22Rv1 (cell line): Measurements from ENCODE around the gene ANKRD30B.
"Not testable (repeated sequence)": the region's sequence is repeated elsewhere in the genome, so short reads cannot be mapped to it uniquely, and the experiment has no call there.

Source experiments
- H3K27ac ChIP-seq: fragments of 450-650 bp; 2 replicates; pipeline ENCODE4 v1.5.1; 2017
- ZFX ChIP-seq: fragments of 450-650 bp; IDR thresholded peaks from 2 replicates; pipeline ENCODE4 v1.6.1; 2017; ENCODE audit warnings: antibody characterized with exemption, borderline replicate concordance
- TF ChIP-seq, protein P1 (sequence below): fragments of 450-650 bp; IDR thresholded peaks from 2 replicates; pipeline ENCODE4 v1.5.1; 2017; ENCODE audit warnings: mild to moderate bottlenecking

Gene ANKRD30B

GRCh38 chr18:14768241-14768640 is 20.3 kb downstream of the ANKRD30B start:
- no peak for TF ChIP-seq ZFX
- no peak overlapping the region for H3K27ac ChIP-seq

GRCh38 chr18:14769381-14769780 is 21.4 kb downstream of the ANKRD30B start:
- no peak overlapping the region for H3K27ac ChIP-seq

GRCh38 chr18:14776801-14777200 is 28.8 kb downstream of the ANKRD30B start:
- no peak overlapping the region for H3K27ac ChIP-seq
- no peak for TF ChIP-seq ZFX
- TF ChIP-seq, protein P1, sequence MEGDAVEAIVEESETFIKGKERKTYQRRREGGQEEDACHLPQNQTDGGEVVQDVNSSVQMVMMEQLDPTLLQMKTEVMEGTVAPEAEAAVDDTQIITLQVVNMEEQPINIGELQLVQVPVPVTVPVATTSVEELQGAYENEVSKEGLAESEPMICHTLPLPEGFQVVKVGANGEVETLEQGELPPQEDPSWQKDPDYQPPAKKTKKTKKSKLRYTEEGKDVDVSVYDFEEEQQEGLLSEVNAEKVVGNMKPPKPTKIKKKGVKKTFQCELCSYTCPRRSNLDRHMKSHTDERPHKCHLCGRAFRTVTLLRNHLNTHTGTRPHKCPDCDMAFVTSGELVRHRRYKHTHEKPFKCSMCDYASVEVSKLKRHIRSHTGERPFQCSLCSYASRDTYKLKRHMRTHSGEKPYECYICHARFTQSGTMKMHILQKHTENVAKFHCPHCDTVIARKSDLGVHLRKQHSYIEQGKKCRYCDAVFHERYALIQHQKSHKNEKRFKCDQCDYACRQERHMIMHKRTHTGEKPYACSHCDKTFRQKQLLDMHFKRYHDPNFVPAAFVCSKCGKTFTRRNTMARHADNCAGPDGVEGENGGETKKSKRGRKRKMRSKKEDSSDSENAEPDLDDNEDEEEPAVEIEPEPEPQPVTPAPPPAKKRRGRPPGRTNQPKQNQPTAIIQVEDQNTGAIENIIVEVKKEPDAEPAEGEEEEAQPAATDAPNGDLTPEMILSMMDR, result no peak

More at GRCh38 chr18:14769381-14769780, 21.4 kb downstream of the ANKRD30B start:
- TF ChIP-seq ZFX, result no peak
- TF ChIP-seq, protein P1, result no peak

DNA sequence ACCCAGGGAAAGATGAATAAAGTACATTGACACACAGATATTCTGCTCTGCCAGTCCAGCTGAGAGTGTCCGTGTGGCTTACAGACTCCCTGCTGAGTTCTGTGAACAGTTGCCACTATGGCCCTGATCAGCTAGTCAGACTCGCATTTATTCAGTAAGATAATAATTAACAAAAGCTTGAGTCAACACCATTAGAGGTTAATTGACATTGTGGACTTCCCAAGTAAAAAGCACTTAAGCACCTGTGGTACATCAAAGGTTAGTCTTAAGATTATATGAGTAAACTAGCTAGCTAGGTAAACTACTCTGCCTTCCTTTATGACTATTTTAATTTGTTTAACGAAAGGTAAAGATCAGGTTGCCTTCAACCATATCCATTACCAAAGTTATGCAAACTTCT is 33.7 kb downstream of the ANKRD30B start:
- TF ChIP-seq, protein P1, result no peak
- TF ChIP-seq ZFX, result no peak
- H3K27ac ChIP-seq, result peak overlapping the region; percentile 96

GRCh38 chr18:14784133-14784532 is 36.2 kb downstream of the ANKRD30B start:
- peak overlapping the region; percentile 96 for H3K27ac ChIP-seq
- no peak for TF ChIP-seq ZFX
- TF ChIP-seq, protein P1, result no peak

GRCh38 chr18:14796876-14797275 is 48.9 kb downstream of the ANKRD30B start:
- not testable (repeated sequence) for H3K27ac ChIP-seq

DNA sequence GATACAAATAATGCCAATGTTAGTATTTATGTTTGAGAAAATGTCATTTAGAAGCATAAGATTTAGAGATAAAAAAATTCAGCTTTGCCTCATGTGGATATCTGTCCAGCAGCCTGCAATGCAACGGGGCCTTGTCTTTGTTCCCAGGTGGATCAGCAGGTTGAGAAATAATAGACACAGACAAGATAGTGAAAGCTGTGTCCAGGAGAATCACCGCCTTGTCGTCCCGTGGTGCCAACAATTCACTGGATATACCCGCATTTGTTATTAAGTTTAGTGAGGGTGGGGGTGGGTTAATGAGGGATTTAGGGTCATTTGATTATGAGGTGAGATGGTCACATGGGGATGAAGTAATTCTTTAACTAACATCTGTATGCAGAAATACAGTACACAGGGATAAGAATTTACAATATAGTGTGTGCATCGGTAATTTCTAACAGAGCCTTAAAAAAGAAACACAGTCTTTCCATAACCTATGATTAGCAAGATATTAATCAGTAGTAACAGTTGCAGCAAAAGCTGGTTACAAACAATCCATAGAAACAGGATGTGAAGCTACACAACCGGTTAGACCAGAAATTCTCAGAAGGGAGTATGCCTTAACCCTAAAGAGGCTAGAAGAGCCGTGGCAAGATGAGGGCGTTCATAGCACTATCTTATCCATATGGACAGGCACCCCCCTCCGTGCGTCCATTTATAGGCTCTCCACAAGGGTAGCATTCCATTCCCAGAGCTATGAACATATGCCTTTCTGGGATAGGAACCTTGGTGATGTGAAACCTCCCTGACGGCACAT is 50.2 kb downstream of the ANKRD30B start:
- H3K27ac ChIP-seq, result peak overlapping the region; percentile 48

DNA sequence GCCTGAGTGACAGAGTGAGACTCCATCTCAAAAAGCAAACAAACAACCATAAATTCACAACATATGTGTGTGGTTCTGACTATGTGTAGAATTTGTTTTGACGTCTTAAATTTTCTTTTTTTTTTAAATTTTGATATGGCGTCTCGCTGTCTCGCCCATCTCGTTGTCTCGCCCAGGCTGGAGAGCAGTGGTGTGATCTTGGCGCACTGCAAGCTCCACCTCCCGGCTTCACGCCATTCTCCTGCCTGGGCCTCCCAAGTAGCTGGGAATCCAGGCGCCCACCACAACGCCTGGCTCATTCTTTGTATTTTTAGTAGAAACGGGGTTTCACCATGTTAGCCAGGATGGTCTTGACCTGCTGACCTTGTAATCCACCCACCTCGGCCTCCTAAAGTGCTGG is 63.1 kb downstream of the ANKRD30B start:
- not testable (repeated sequence) for H3K27ac ChIP-seq

- H3K27ac ChIP-seq, result not testable (repeated sequence)
Measured at GRCh38 chr18:14826972-14827632, 79.1 kb downstream of the ANKRD30B start.

DNA sequence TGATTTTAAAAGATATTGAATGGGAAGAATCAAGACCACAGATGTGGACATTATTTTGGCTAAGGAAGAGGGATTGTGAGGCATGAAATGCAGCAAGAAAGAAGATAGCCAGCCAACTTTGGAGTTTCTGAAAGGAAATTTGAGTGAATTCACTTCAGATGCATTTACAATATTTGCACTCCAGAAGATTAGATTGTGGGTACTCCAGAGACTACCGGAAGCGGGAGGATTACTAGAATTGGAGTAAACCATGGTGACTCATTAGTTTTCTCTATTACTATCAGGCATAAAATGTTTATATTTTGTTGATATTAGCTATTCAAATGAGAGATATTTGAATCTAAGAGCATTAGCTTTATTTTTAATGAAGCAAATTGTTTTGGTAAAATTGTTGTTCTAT is 93.6 kb downstream of the ANKRD30B start:
- not testable (repeated sequence) for H3K27ac ChIP-seq

DNA sequence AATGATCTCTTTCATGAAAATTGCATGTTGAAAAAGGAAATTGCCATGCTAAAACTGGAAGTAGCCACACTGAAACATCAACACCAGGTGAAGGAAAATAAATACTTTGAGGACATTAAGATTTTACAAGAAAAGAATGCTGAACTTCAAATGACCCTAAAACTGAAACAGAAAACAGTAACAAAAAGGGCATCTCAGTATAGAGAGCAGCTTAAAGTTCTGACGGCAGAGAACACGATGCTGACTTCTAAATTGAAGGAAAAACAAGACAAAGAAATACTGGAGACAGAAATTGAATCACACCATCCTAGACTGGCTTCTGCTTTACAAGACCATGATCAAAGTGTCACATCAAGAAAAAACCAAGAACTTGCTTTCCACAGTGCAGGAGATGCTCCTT is 103.6 kb downstream of the ANKRD30B start:
- not testable (repeated sequence) for H3K27ac ChIP-seq

- H3K27ac ChIP-seq, result not testable (repeated sequence)
Measured at GRCh38 chr18:14855634-14856033, 107.7 kb downstream of the ANKRD30B start.

DNA sequence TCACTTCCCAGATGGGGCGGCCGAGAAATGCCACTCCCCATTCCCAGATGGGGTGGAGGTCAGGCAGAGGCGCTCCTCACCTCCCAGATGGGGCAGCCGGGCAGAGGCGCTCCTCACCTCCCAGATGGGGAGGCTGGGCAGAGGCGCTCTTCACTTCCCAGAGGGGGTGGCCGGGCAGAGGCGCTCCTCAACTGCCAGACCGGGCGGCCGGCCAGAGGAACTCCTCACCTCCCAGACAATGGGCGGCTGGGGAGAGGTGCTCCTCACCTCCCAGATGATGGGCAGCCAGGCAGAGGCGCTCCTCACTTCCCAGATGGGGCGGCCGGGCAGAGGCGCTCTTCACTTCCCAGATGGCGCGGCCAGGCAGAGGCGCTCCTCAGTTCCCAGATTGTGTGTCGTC is 108.3 kb downstream of the ANKRD30B start:
- H3K27ac ChIP-seq, result not testable (repeated sequence)

- H3K27ac ChIP-seq, result not testable (repeated sequence)
Measured at GRCh38 chr18:14858514-14858913, 110.5 kb downstream of the ANKRD30B start.

- H3K27ac ChIP-seq, result not testable (repeated sequence)
Measured at GRCh38 chr18:14859995-14860394, 112.0 kb downstream of the ANKRD30B start.

GRCh38 chr18:14866426-14866825 is 118.5 kb downstream of the ANKRD30B start:
- not testable (repeated sequence) for H3K27ac ChIP-seq
